Mucosa of stomach (tissue), 1 donor: ENCODE results near the gene SLC22A23.
"Not testable (repeated sequence)": the region's sequence is repeated elsewhere in the genome, so short reads cannot be mapped to it uniquely, and the experiment has no call there.

Experiments used
- H3K27me3 ChIP-seq: one replicate; pipeline ENCODE4 v1.7.0; 2013; ENCODE audit warnings: mild to moderate bottlenecking, low read length; ENCODE audit not compliant: control insufficient read depth, insufficient read depth
- H3K36me3 ChIP-seq: one replicate; pipeline ENCODE4 v1.7.0; 2013; ENCODE audit warnings: low read length; ENCODE audit not compliant: control insufficient read depth, insufficient read depth
- H3K4me1 ChIP-seq: one replicate; pipeline ENCODE4 v1.7.0; 2013; ENCODE audit warnings: mild to moderate bottlenecking, low read length; ENCODE audit not compliant: control insufficient read depth, insufficient read depth
- H3K4me3 ChIP-seq: one replicate; pipeline ENCODE4 v1.7.0; 2013; ENCODE audit warnings: low read length
- H3K9ac ChIP-seq: one replicate; pipeline ENCODE4 v1.7.0; 2013; ENCODE audit warnings: mild to moderate bottlenecking, low read length, moderate library complexity
- H3K9me3 ChIP-seq: one replicate; pipeline ENCODE4 v1.7.0; 2013; ENCODE audit warnings: mild to moderate bottlenecking, low read length, moderate library complexity; ENCODE audit not compliant: control insufficient read depth
- donor health status: Pancreatic carcinoma.

Gene SLC22A23

GRCh38 chr6:3391902-3392458 is 64.9 kb downstream of the SLC22A23 start:
- H3K9me3 ChIP-seq = no peaks in the 10 kb centered on the region
- no peak overlapping the region for H3K4me3 ChIP-seq
- no peaks in the 10 kb centered on the region for H3K27me3 ChIP-seq
- peaks cover 4% of the 10 kb centered on the region for H3K36me3 ChIP-seq
- H3K4me1 ChIP-seq = peaks cover 65% of the 10 kb centered on the region
- H3K9ac ChIP-seq = no peak overlapping the region

- Histone ChIP-seq H3K9me3 (no peaks in the 10 kb centered on the region), H3K9ac (no peak overlapping the region), H3K27me3 (no peaks in the 10 kb centered on the region), H3K36me3 (peaks cover 4% of the 10 kb centered on the region), H3K4me3 (no peak overlapping the region), H3K4me1 (peaks cover 76% of the 10 kb centered on the region)
Observed at GRCh38 chr6:3390698-3391097, 66.2 kb downstream of the SLC22A23 start.

- Histone ChIP-seq H3K9me3 (no peaks in the 10 kb centered on the region), H3K4me3 (no peak overlapping the region), H3K4me1 (peaks cover 77% of the 10 kb centered on the region), H3K9ac (no peak overlapping the region), H3K27me3 (no peaks in the 10 kb centered on the region), H3K36me3 (peaks cover 4% of the 10 kb centered on the region)
Observed at GRCh38 chr6:3389390-3390167, 67.3 kb downstream of the SLC22A23 start.

GRCh38 chr6:3388786-3389185 is 68.1 kb downstream of the SLC22A23 start:
- H3K9me3 ChIP-seq = no peaks in the 10 kb centered on the region
- no peaks in the 10 kb centered on the region for H3K27me3 ChIP-seq
- no peak overlapping the region for H3K4me3 ChIP-seq
- H3K36me3 ChIP-seq = peaks cover 4% of the 10 kb centered on the region
- H3K4me1 ChIP-seq = peaks cover 75% of the 10 kb centered on the region
- no peak overlapping the region for H3K9ac ChIP-seq

- Histone ChIP-seq H3K9me3 (no peaks in the 10 kb centered on the region), H3K9ac (peak overlapping the region; percentile 13), H3K4me1 (peaks cover 74% of the 10 kb centered on the region), H3K27me3 (no peaks in the 10 kb centered on the region), H3K36me3 (peaks cover 4% of the 10 kb centered on the region), H3K4me3 (no peak overlapping the region)
Observed at GRCh38 chr6:3386374-3386857, 70.4 kb downstream of the SLC22A23 start.

GRCh38 chr6:3385660-3386151 is 71.1 kb downstream of the SLC22A23 start:
- Histone ChIP-seq H3K9me3 (no peaks in the 10 kb centered on the region), H3K4me3 (no peak overlapping the region), H3K9ac (peak overlapping the region; percentile 13), H3K36me3 (peaks cover 4% of the 10 kb centered on the region), H3K4me1 (peaks cover 74% of the 10 kb centered on the region), H3K27me3 (no peaks in the 10 kb centered on the region)

- not testable (repeated sequence) for H3K36me3 ChIP-seq, H3K27me3 ChIP-seq, H3K4me3 ChIP-seq, H3K9me3 ChIP-seq, H3K9ac ChIP-seq
- peaks cover 74% of the 10 kb centered on the region for H3K4me1 ChIP-seq
Observed at GRCh38 chr6:3385181-3385580, 71.7 kb downstream of the SLC22A23 start.

- no peak overlapping the region for H3K9ac ChIP-seq
- H3K36me3 ChIP-seq = peaks cover 4% of the 10 kb centered on the region
- H3K4me3 ChIP-seq = no peak overlapping the region
- peaks cover 74% of the 10 kb centered on the region for H3K4me1 ChIP-seq
- no peaks in the 10 kb centered on the region for H3K9me3 ChIP-seq
- H3K27me3 ChIP-seq = no peaks in the 10 kb centered on the region
Observed at GRCh38 chr6:3384241-3385143, 72.4 kb downstream of the SLC22A23 start.

- peaks cover 81% of the 10 kb centered on the region for H3K4me1 ChIP-seq
- H3K36me3 ChIP-seq = peaks cover 4% of the 10 kb centered on the region
- no peaks in the 10 kb centered on the region for H3K9me3 ChIP-seq
- no peaks in the 10 kb centered on the region for H3K27me3 ChIP-seq
- H3K4me3 ChIP-seq = no peak overlapping the region
- no peak overlapping the region for H3K9ac ChIP-seq
Observed at GRCh38 chr6:3383525-3383924, 73.3 kb downstream of the SLC22A23 start.

- Histone ChIP-seq H3K27me3 (no peaks in the 10 kb centered on the region), H3K9me3 (no peaks in the 10 kb centered on the region), H3K36me3 (no peaks in the 10 kb centered on the region), H3K4me1 (peaks cover 90% of the 10 kb centered on the region), H3K4me3 (no peak overlapping the region), H3K9ac (no peak overlapping the region)
Observed at GRCh38 chr6:3382326-3383279, 74.2 kb downstream of the SLC22A23 start.
